HG03103 (cell line): ENCODE results near the gene COL28A1.

Experiments used
- ATAC-seq: cut with Tn5 transposase; IDR thresholded peaks from one replicate; pipeline ENCODE4 v1.9.1; 2021; ENCODE audit warnings: low read depth; ENCODE audit not compliant: unreplicated experiment

Gene COL28A1

DNA sequence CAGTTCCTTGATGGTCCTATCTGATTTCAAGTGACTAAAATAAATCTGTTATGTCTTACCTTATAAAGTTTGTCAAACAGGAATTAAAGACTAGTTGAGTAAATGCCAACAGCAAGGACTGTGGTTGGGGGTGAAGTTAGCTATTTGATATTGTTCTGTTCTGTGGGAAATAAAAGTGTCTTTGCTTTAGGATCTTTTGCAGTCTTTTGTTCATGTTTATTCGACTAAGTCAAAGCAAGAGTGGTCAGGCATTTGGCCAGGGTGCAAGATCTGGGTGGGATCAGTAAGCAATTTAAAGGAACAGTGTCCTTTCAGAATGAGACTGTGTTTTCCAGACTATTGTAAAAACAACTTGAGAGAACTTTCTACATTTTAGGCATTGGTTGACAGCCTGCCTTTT, at the start of gene COL28A1:
Gene COL28A1, minus strand, starts transcription at position 183 of the 400 bp plus-strand sequence. CDS start 2,998 bp downstream, outside the sequence.
- no peak for ATAC-seq

GRCh38 chr7:7584653-7585052, 49.0 kb upstream of the COL28A1 start:
- ATAC-seq = no peak

- no peak for ATAC-seq
These were observed 48.1 kb upstream of the COL28A1 start for GRCh38 chr7:7583731-7584130.

DNA sequence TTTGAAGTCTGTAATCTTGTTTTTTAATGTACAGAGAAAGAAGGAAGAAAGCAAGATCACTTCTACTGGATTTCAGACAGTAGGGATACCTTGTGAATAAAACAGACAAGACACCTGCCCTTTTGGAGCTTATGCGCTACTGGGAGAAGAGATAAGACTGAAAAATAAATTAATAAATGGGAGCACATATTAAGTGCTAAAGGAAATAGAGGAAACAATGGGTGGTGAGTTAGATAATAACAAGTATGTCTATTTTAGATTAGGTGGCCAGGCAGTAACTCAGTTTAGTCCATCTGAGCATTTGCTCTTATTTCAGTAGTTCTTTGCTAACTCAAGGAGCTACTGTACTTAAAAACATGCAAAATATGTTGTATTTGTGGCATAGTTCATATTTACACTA, 46.9 kb upstream of the COL28A1 start:
- no peak for ATAC-seq

GRCh38 chr7:7581531-7582179, 46.0 kb upstream of the COL28A1 start:
- ATAC-seq = no peak

DNA sequence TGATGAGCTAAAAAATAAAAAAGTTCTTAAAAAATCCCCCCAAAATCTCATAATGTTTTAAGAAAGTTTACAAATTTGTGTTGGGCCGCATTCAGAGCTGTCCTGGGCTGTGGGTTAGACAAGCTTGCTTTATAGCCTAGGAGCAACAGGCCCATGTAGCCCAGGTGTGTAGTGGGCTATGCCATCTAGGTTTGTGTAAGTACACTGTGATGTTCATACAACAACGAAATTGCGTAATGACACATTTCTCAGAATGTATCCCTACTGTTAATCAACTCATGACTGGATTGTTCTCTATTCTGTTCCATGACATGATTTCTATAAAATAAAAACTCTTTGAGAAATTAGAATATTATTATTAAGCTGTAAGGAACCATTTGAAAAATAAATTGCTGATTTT, 44.0 kb upstream of the COL28A1 start:
- ATAC-seq = no peak

DNA sequence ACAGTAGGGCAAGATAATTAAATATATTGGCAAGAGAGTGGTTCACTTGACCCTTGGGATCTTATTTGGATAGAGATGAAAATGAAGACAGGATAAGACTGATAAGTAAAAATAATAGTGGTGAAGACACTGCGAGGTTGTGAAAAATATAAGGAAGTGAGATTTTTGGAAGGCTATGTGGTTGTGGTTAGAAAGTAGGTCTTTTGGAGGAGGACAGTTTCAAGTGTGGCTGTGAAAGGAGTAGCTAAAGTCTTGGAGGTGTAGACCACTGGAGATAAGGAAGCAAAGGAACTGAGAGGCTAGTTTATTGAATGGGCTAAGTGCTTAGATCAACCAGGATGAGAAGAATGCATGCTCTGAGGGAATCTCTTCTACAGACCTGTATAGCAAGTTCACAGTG, 42.2 kb upstream of the COL28A1 start:
- peak; percentile 63 for ATAC-seq

DNA sequence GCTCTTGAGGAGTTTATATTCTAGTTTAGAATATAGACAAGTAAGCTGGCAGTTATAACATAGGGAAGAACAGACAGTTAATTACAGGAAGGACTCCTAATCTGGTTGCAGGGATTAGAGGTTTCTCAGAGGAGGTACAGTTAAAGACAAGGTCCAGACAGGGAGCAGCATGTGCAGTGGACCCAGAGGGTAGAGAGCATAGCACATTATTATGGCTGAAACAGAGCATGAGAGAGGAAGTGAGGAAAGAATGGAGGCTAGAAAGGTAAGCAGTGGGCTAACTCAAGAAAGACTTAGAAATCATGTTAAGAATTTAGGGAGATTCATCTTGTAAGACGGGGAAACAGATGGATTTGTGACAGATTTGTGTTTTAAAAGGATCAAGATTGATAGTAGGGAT, 40.7 kb upstream of the COL28A1 start:
- ATAC-seq = no peak

GRCh38 chr7:7573701-7574100, 38.0 kb upstream of the COL28A1 start:
- ATAC-seq = no peak

DNA sequence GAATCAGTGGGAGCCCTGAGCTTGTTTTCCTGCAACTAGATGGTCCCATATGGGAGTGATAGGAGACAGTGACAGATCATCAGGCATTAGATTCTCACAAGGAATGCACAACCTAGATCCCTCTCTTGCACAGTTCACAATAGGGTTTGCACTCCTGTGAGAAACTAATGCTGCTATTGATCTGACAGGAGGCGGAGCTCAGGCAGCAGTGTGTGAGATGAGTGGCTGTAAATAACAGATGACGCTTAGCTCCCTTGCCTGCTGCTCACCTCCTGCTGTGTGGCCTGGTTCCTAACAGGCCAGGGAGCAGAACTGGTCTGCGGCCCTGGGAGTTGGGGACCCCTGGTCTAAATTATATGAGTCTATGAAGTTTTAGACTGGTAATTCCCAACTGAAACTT, 34.9 kb upstream of the COL28A1 start:
- no peak for ATAC-seq

DNA sequence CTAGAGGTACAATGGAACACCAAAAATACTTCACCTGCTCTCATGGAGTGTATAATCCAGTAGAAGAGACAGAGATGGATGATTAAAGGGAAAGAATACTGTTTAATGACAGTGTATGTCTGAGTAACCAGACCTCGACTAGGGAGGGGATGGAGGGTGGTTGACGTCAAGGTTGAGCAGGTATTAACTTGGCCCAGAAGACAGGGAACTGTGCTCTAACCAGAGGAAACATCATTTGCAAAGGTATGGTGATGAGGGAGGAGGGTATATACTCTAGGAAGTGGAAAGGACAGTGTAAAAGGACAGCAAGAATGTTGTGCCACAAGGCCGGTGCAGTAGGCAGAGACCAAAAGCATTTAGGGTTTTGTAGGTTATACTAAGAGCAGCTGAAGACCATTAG, 33.9 kb upstream of the COL28A1 start:
- no peak for ATAC-seq

GRCh38 chr7:7569081-7569527, 33.4 kb upstream of the COL28A1 start:
- peak; percentile 47 for ATAC-seq

GRCh38 chr7:7568553-7568952, 32.9 kb upstream of the COL28A1 start:
- no peak for ATAC-seq

- no peak for ATAC-seq
These were observed 32.3 kb upstream of the COL28A1 start for GRCh38 chr7:7567898-7568531.

DNA sequence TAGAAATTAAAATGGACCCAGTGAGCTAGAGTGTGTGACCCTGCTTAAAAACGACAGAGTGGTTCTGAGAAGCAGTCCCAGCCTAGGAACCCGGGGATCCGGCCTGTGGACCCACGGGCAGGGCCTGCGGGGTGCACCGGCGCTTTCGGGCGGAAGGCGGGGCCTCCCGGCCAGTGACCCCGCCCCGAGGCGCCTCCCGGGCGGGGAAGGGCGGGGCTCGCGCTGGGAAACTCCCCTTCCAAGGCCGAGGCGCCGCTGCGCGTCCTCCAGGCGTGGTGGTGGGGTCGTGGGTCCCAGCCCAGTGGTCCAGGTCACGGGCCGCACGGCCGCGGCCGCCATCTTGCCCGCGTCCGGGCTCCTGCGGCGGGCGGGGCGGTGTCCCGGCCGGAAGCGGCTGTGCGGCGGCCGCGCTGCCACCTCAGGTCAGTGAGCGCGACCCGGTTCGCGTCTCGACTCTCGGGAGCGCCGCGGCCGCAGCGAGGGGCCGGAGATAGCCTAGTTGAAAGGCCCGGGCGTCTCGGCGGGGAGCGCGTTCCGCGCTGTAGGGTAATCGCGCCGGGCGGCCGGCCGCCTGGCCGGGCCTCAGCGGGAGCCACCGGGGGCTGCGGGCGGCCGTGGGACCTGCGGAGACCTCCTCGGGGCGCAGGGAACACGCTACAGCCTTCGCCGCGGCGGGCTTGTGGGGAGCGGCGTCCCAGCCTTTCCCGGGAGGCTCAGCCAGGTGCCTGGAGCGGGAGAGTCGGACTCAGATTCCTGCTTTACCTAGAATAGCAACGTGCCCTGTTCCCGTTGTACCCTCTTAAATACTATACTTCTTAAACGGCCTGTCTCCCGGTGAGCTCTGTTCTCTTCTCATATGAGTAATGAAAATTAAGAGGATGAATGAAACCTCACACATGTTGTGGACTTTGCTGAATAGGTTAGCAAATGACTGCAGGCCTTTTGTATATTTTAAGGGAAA, 31.3 kb upstream of the COL28A1 start, which contains the start of gene MIOS:
Gene MIOS, plus strand, starts transcription at position 234 of the 961 bp plus-strand sequence. CDS start 5,592 bp downstream, outside the sequence.
- peak; percentile 66 for ATAC-seq

GRCh38 chr7:7565746-7566650, 30.3 kb upstream of the COL28A1 start:
- peak; percentile 6 for ATAC-seq

GRCh38 chr7:7565018-7565680, 29.5 kb upstream of the COL28A1 start:
- no peak for ATAC-seq

DNA sequence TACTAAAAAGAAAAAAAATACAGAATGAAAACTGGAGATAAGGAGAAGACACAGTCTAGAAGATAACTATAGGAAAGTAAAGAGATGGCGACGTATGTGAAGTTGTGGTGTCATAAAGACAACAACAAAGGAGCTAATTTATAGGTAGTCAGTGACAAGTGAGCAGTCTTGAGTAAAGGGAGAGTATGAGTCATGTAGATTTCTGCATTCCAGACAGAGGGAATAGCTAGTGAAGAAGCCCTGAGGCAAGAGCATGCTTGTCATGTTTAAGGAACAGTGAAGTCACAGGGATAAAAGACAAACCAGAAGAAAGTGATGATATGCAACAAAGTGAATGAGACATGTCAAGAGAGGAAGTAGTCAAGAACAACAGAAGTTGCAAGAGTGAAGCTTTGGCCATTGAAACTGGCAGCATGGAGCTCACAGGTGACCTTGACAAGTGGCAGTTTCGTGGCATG, 28.7 kb upstream of the COL28A1 start:
- ATAC-seq = no peak

- no peak for ATAC-seq
These were observed 28.1 kb upstream of the COL28A1 start for GRCh38 chr7:7563813-7564212.
